Left ventricle myocardium inferior (tissue), 1 donor: ENCODE results near the gene DDX5. TPM values are rescaled to one million over a fixed set of nuclear protein-coding genes. Genes with fewer than 3 reads are reported as not detected.

Experiments used
- DNase-seq: peaks from one replicate; pipeline ENCODE4 v3.0.0-alpha.2; 2020
- H3K27ac ChIP-seq: fragments of 200-600 bp; replicated peaks from 2 replicates; pipeline ENCODE4 v1.8.0; 2021
- H3K27me3 ChIP-seq: fragments of 200-600 bp; 2 replicates; pipeline ENCODE4 v1.8.0; 2021; ENCODE audit warnings: low read depth
- H3K36me3 ChIP-seq: fragments of 200-600 bp; 2 replicates; pipeline ENCODE4 v1.8.0; 2021
- H3K4me1 ChIP-seq: fragments of 200-600 bp; 2 replicates; pipeline ENCODE4 v1.8.0; 2021
- H3K4me3 ChIP-seq: fragments of 200-600 bp; 2 replicates; pipeline ENCODE4 v1.8.0; 2021; ENCODE audit warnings: mild to moderate bottlenecking, moderate library complexity
- H3K9me3 ChIP-seq: fragments of 200-600 bp; replicated peaks from 2 replicates; pipeline ENCODE4 v1.8.0; 2021
- CTCF ChIP-seq: fragments of 200-600 bp; IDR thresholded peaks from 2 replicates; pipeline ENCODE4 v1.8.0; 2021; ENCODE audit warnings: antibody characterized with exemption, mild to moderate bottlenecking, borderline replicate concordance
- intact Hi-C: fragments of 100-400 bp; cut with micrococcal nuclease; formaldehyde crosslinking; loops from one replicate; pipeline ENCODE4 v1.11.0; 2022
- total RNA-seq: library from RNA; stranded (reverse); fragmentation: NEBNext Ultra II Directional; extraction: Animal tissue kit (Norgen Biotek cat#: 25700); gene quantifications from one replicate; pipeline ENCODE4 v1.2.1, GENCODE V29; 2021
- donor health status: DM: no; HTN: yes; CAD: no; lungs with severe emphysema.

DDX5 gene
- total RNA-seq, 1 donor from 2014 or later: 326 TPM

GRCh38 chr17:64491994-64492393 lies 14.1 kb downstream of the DDX5 start:
- no peak overlapping the region for H3K4me3 ChIP-seq
- DNase-seq: no peak
- intact Hi-C loops: no loop called here
- H3K27ac ChIP-seq: no peak overlapping the region
- no peaks in the 10 kb centered on the region for H3K9me3 ChIP-seq
- H3K27me3 ChIP-seq: no peaks in the 10 kb centered on the region
- TF ChIP-seq CTCF: no peak
- peaks cover 52% of the 10 kb centered on the region for H3K36me3 ChIP-seq
- peaks cover 34% of the 10 kb centered on the region for H3K4me1 ChIP-seq

GRCh38 chr17:64491034-64491860 lies 14.8 kb downstream of the DDX5 start:
- Histone ChIP-seq H3K36me3 (peaks cover 52% of the 10 kb centered on the region), H3K9me3 (no peaks in the 10 kb centered on the region), H3K4me1 (peaks cover 27% of the 10 kb centered on the region), H3K4me3 (no peak overlapping the region), H3K27me3 (no peaks in the 10 kb centered on the region), H3K27ac (no peak overlapping the region)
- no peak for DNase-seq
- peak; percentile 61 for TF ChIP-seq CTCF
- intact Hi-C loops: no loop called here

- Histone ChIP-seq H3K36me3 (peaks cover 67% of the 10 kb centered on the region), H3K27ac (no peak overlapping the region), H3K27me3 (no peaks in the 10 kb centered on the region), H3K9me3 (no peaks in the 10 kb centered on the region), H3K4me1 (no peaks in the 10 kb centered on the region), H3K4me3 (no peak overlapping the region)
- intact Hi-C loops: loop anchor here (5.0 kb wide), 1 partner anchor 66 kb away; no protein-coding TSS in a partner anchor
- no peak for DNase-seq
- TF ChIP-seq CTCF: no peak
Observed at GRCh38 chr17:64488301-64488700, 17.8 kb downstream of the DDX5 start.

- no peak for TF ChIP-seq CTCF
- Histone ChIP-seq H3K36me3 (peaks cover 70% of the 10 kb centered on the region), H3K27ac (no peak overlapping the region), H3K27me3 (no peaks in the 10 kb centered on the region), H3K4me3 (no peak overlapping the region), H3K9me3 (no peaks in the 10 kb centered on the region), H3K4me1 (no peaks in the 10 kb centered on the region)
- intact Hi-C loops: no loop called here
- DNase-seq: no peak
Observed at GRCh38 chr17:64484380-64484779, 21.7 kb downstream of the DDX5 start.

GRCh38 chr17:64480951-64481350 lies 25.1 kb downstream of the DDX5 start:
- TF ChIP-seq CTCF: no peak
- H3K9me3 ChIP-seq: no peaks in the 10 kb centered on the region
- no peak for DNase-seq
- intact Hi-C loops: no loop called here
- H3K4me1 ChIP-seq: no peaks in the 10 kb centered on the region
- peaks cover 75% of the 10 kb centered on the region for H3K36me3 ChIP-seq
- H3K4me3 ChIP-seq: no peak overlapping the region
- no peak overlapping the region for H3K27ac ChIP-seq
- no peaks in the 10 kb centered on the region for H3K27me3 ChIP-seq
